ENCODE data around the gene SLFN12. TPM values are rescaled to one million over a fixed set of nuclear protein-coding genes. Genes with fewer than 3 reads are reported as not detected.

The SLFN12 gene
- total and polyA plus RNA-seq, 10 of the 15 experiments (the other 5 are each of a cell fraction or from before 2014, with no cell fraction given) = 8.7 to 18.5 (median 13.4) TPM

DNA sequence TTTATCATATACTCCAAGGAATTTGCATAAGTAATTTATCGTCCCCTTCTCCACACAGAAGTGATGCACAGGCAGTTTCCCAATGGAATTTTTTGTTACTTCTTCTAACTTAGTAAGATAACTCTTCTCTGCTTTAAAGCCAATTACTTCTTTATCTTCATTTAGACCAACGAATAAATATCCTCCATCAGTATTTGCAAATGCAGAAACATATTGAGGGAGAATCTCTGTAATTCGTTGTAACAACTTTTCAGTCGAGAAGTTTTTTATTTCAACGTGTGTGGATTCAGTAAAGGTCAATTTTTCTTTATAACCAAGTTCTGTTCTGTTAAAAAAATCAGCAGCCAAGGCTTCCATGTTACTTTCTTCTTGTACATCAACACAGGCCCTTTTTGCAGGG lies 47.0 kb upstream of the SLFN12 start:
- H4K20me1 ChIP-seq (ENCODE audit: control insufficient read depth, insufficient read depth) = no peaks in the 10 kb centered on the region
- DNase-seq (ENCODE audit: low read depth, low spot score) (no peak), ATAC-seq (no peak), FAIRE-seq (no peak)
- ChIA-PET CTCF (no interaction called here), POLR2A (no interaction called here), RAD21 (ENCODE audit: unreplicated experiment) (no interaction called here), SMC1A (ENCODE audit: uncharacterized antibody, unreplicated experiment) (interaction anchor here (0.7 to 1.5 kb wide), 3 partner anchors 9 to 55 kb away, joined by 3 to 5 read pairs (median 4); no protein-coding TSS in a partner anchor)
- H3K27ac ChIP-seq (ENCODE audit: control insufficient read depth, insufficient read depth) = no peak overlapping the region
- 0 out of 4 replicates have a peak, but pooled peaks cover 0 to 2% of the 10 kb centered on the region in 2 experiments for H3K36me3 ChIP-seq (ENCODE audit: control insufficient read depth in 2 of 2, insufficient read depth in 2 of 2, low read length in 1 of 2)
- no peak overlapping the region for H3K9ac ChIP-seq (ENCODE audit: control insufficient read depth, insufficient read depth, low read length)
- WGBS (ENCODE audit: insufficient coverage, insufficient replicate concordance, low lambda C conversion rate, missing lambda C conversion rate) = 86% methylated on average over 5 of the region's 5 CpGs
- H2AFZ ChIP-seq (ENCODE audit: control insufficient read depth, low read depth, low read length) = no peak overlapping the region
- BruUV-seq (replicated peaks) = no TSS peak
- intact Hi-C loops (cut with micrococcal nuclease; ENCODE audit: unreplicated experiment) (no loop called here), in situ Hi-C loops (cut with MboI) (no loop called here)
- H3K27me3 ChIP-seq (replicated peaks in 1 of 2; ENCODE audit: control insufficient read depth in 2 of 2, insufficient read depth in 2 of 2, low read length in 1 of 2) = no peaks in the 10 kb centered on the region
- H3K79me2 ChIP-seq (ENCODE audit: control insufficient read depth, insufficient read depth, low read length) = no peaks in the 10 kb centered on the region
- H3K9me3 ChIP-seq (replicated peaks; ENCODE audit: control insufficient read depth, insufficient read depth, low read length) = no peaks in the 10 kb centered on the region; the same call in 2 of the 3 replicates
- H3K4me2 ChIP-seq (ENCODE audit: control insufficient read depth, insufficient read depth) = no peak overlapping the region
- H3K4me3 ChIP-seq = no peak overlapping the region
- H3K4me1 ChIP-seq (ENCODE audit: control insufficient read depth, insufficient read depth, low read length) = no peaks in the 10 kb centered on the region
- TF ChIP-seq, protein P1, sequence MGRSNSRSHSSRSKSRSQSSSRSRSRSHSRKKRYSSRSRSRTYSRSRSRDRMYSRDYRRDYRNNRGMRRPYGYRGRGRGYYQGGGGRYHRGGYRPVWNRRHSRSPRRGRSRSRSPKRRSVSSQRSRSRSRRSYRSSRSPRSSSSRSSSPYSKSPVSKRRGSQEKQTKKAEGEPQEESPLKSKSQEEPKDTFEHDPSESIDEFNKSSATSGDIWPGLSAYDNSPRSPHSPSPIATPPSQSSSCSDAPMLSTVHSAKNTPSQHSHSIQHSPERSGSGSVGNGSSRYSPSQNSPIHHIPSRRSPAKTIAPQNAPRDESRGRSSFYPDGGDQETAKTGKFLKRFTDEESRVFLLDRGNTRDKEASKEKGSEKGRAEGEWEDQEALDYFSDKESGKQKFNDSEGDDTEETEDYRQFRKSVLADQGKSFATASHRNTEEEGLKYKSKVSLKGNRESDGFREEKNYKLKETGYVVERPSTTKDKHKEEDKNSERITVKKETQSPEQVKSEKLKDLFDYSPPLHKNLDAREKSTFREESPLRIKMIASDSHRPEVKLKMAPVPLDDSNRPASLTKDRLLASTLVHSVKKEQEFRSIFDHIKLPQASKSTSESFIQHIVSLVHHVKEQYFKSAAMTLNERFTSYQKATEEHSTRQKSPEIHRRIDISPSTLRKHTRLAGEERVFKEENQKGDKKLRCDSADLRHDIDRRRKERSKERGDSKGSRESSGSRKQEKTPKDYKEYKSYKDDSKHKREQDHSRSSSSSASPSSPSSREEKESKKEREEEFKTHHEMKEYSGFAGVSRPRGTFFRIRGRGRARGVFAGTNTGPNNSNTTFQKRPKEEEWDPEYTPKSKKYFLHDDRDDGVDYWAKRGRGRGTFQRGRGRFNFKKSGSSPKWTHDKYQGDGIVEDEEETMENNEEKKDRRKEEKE (IDR thresholded peaks at IDR 0.05) = no peak
- TF ChIP-seq ZBED1 (IDR thresholded peaks at IDR 0.05; ENCODE audit: borderline replicate concordance) = no peak
- no peak for TF ChIP-seq SMAD5 (IDR thresholded peaks at IDR 0.05; ENCODE audit: low read depth)
- TF ChIP-seq ATF7 (IDR thresholded peaks at IDR 0.05; ENCODE audit: low read depth) = no peak
- TF ChIP-seq, protein P2, sequence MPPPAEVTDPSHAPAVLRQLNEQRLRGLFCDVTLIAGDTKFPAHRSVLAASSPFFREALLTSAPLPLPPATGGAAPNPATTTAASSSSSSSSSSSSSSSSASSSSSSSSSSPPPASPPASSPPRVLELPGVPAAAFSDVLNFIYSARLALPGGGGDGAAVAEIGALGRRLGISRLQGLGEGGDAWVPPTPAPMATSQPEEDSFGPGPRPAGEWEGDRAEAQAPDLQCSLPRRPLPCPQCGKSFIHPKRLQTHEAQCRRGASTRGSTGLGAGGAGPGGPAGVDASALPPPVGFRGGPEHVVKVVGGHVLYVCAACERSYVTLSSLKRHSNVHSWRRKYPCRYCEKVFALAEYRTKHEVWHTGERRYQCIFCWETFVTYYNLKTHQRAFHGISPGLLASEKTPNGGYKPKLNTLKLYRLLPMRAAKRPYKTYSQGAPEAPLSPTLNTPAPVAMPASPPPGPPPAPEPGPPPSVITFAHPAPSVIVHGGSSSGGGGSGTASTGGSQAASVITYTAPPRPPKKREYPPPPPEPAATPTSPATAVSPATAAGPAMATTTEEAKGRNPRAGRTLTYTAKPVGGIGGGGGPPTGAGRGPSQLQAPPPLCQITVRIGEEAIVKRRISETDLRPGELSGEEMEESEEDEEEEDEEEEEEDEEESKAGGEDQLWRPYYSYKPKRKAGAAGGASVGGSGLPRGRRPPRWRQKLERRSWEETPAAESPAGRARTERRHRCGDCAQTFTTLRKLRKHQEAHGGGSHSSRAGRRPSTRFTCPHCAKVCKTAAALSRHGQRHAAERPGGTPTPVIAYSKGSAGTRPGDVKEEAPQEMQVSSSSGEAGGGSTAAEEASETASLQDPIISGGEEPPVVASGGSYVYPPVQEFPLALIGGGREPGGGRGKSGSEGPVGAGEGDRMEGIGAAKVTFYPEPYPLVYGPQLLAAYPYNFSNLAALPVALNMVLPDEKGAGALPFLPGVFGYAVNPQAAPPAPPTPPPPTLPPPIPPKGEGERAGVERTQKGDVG (CRISPR knock-in tag; IDR thresholded peaks at IDR 0.05) = no peak
- TF ChIP-seq RUNX3 (IDR thresholded peaks at IDR 0.05; ENCODE audit: low read length) = no peak
- TF ChIP-seq MEF2B (IDR thresholded peaks at IDR 0.05; ENCODE audit: partially characterized antibody, poor library complexity, severe bottlenecking) = no peak
- no peak for TF ChIP-seq JUND (IDR thresholded peaks at IDR 0.05; ENCODE audit: low read depth, low read length)
- TF ChIP-seq EED (IDR thresholded peaks at IDR 0.05; ENCODE audit: low read depth) = no peak
- no peak for TF ChIP-seq SMARCA5 (IDR thresholded peaks at IDR 0.05)
- no peak for TF ChIP-seq ZNF217 (IDR thresholded peaks at IDR 0.05)
- TF ChIP-seq, protein P3, sequence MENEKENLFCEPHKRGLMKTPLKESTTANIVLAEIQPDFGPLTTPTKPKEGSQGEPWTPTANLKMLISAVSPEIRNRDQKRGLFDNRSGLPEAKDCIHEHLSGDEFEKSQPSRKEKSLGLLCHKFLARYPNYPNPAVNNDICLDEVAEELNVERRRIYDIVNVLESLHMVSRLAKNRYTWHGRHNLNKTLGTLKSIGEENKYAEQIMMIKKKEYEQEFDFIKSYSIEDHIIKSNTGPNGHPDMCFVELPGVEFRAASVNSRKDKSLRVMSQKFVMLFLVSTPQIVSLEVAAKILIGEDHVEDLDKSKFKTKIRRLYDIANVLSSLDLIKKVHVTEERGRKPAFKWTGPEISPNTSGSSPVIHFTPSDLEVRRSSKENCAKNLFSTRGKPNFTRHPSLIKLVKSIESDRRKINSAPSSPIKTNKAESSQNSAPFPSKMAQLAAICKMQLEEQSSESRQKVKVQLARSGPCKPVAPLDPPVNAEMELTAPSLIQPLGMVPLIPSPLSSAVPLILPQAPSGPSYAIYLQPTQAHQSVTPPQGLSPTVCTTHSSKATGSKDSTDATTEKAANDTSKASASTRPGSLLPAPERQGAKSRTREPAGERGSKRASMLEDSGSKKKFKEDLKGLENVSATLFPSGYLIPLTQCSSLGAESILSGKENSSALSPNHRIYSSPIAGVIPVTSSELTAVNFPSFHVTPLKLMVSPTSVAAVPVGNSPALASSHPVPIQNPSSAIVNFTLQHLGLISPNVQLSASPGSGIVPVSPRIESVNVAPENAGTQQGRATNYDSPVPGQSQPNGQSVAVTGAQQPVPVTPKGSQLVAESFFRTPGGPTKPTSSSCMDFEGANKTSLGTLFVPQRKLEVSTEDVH (IDR thresholded peaks at IDR 0.05; ENCODE audit: low read depth, partially characterized antibody) = no peak
- no peak for TF ChIP-seq EZH2 (IDR thresholded peaks at IDR 0.05; ENCODE audit: borderline replicate concordance, control insufficient read depth, low read depth, low read length)
- TF ChIP-seq JUNB (IDR thresholded peaks at IDR 0.05) = no peak
- no peak for TF ChIP-seq TAF1 (IDR thresholded peaks at IDR 0.05; ENCODE audit: borderline replicate concordance, low read depth, low read length)
- TF ChIP-seq MTA3 (IDR thresholded peaks at IDR 0.05; ENCODE audit: borderline replicate concordance, low read length) = no peak
- TF ChIP-seq STAT3 (IDR thresholded peaks at IDR 0.05; ENCODE audit: low read depth, low read length) = no peak
- no peak for TF ChIP-seq PAX5 (IDR thresholded peaks at IDR 0.05; ENCODE audit: borderline replicate concordance, low read depth, low read length)
- TF ChIP-seq POLR2AphosphoS5 (IDR thresholded peaks at IDR 0.05; ENCODE audit: low read length) = no peak
